DMS79 (cell line): Measurements from ENCODE around the gene MTG1.
"Not testable (repeated sequence)": the region's sequence is repeated elsewhere in the genome, so short reads cannot be mapped to it uniquely, and the experiment has no call there.

Experiments used
- DNase-seq: peaks from one replicate; lab custom pipeline; 2025; lab: John Stamatoyannopoulos, UW

MTG1 gene

DNA sequence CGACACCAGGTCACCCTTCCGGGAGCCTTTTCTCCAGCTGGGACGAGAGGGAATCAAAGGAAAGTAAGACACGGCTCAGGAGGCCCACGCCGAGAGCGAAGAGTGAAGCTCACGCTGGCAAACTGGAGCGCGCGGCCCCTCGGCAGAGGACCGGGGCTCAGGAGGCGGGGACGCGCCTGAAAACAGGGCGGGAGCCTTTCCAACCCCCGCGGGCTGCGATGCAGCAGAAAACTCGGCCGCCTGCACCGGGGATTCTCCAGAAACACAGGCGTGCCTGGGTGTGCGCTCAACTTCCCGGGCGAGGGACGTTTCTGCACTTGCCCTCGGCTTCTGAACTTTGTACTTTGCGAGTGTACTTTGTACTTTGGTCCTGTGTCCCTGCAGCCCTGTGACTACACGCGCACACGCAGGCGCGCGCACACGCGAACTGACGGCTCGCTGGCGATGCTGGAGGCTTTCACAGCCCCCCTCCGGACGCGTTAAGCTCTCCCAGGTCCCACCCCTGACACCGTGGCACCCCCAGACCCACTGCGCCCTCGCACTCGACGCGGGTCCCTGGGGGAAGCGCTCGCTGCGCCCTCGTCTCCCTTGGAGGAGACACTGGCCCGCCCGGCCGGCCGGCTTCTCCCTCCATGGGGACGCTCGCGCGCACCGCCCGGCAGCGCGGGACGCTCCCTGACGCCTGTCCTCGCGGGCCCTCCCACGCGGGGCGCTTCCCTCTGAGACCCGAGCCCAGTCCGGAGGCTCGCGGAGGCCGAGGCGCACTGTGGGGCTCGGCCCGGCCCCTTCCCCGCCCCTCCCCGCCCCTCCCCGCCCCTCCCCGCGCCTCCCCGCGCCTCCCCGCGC is 15.5 kb upstream of the MTG1 start:
- no peak for DNase-seq

DNA sequence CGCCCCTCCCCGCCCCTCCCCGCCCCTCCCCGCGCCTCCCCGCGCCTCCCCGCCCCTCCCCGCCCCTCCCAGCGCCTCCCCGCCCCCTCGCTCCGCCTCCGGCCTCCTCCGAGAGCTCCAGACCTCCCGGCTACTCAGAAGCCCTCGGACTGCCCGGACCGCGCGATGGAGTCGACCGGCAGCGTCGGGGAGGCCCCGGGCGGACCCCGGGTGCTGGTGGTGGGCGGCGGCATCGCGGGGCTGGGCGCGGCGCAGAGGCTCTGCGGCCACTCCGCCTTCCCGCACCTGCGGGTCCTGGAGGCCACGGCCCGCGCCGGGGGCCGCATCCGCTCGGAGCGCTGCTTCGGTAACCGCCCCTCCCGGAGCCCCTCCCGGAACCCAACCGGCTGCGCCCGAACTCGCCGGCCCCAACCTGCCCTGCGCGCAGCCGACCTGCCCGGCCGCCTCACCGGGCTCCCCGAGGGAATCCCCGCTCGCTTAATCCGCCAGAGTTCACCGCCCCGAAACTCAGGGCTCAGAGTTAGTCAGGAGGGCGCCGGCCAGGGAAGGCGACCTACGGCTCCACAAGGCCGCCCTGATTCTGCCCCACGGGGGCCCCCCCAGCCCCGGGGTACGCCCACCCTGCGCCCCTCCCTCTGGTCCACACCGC is 14.7 kb upstream of the MTG1 start, which contains the start of gene PAOX:
Gene PAOX, plus strand, starts transcription at position 111 of the 649 bp plus-strand sequence. Its CDS starts 55 bp downstream, at position 166.
- no peak for DNase-seq

DNA sequence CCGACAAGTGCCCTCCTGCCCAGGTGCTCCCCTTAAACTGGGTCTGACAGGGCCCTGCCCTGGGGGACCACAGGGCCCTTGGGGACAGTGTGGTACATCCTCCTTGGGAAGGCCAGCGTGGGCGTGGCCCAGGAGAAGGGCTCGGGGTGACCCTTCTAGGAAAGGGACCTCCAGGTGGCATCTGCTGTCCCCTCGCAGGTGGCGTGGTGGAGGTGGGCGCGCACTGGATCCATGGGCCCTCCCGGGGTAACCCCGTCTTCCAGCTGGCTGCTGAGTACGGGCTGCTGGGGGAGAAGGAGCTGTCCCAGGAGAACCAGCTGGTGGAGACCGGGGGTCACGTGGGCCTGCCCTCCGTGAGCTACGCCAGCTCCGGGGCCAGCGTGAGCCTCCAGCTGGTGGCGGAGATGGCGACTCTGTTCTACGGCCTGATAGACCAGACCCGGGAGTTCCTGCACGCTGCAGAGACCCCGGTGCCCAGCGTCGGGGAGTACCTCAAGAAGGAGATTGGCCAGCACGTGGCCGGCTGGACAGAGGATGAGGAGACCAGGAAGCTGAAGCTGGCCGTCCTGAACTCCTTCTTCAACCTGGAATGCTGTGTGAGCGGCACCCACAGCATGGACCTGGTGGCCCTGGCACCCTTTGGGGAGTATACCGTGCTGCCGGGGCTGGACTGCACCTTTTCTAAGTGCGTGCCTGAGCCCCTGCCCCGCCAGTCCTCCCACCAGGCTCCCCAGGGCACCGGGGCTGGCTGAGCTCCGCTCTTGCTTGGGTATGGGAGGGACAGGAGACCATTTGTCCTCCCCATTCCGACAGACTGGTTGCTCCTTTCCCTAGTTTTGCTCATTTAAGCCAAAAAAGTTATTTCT is 13.9 kb upstream of the MTG1 start:
- DNase-seq, result no peak

DNA sequence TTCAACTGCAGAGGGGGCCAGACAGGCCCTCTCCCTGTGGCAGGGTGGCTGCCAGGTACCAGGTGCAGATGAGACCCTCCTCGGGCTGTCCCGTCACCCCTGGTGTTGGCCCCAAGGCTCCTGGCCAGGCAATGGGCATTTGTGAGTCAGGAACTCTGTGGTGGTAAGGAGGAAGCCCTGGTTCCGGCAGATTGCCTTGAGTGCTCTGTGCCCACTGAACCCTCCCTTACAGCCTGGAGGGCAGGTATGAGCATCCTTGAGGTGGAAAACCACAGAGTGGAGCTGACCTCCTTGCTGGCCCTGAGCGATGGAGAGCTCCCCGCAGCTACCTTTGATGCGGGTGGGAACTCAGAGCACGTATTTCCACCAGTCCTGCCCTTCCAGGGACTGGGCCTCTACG is 12.9 kb upstream of the MTG1 start:
- no peak for DNase-seq

DNA sequence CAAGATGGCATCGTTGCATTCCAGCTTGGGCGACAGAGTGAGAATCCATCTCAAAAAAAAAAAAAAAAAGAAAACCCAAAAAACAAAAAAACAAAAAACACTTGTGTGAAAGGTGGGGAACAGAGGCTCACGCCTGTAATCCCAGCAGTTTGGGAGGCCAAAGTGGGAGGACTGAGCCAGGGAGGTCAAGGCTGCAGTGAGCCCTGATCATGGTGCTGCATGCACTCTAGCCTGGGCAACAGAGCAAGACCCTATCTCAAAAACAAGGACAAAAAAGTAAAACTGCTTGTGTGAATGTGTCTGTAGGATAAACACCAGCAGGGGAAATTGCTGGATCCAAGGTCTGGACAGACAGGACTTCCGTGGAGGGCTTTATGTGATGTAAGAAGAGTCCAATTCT is 10.4 kb upstream of the MTG1 start:
- no peak for DNase-seq

DNA sequence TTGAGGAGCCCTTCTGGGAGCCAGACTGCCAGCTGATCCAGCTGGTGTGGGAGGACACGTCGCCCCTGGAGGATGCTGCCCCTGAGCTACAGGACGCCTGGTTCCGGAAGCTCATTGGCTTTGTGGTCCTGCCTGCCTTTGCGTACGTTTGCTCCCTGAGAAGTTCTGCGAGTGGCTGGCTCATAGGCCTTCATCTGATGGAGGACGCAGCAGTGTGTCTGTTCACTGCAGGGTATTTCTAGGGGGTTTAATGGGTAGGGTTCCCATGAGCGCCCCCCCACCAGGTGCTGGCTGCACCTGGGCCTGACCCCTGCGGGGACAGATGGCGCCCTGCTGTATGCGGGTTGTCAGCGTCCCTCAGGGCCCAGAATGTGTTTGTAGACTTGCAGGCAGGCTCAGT is 9.9 kb upstream of the MTG1 start:
- no peak for DNase-seq

DNA sequence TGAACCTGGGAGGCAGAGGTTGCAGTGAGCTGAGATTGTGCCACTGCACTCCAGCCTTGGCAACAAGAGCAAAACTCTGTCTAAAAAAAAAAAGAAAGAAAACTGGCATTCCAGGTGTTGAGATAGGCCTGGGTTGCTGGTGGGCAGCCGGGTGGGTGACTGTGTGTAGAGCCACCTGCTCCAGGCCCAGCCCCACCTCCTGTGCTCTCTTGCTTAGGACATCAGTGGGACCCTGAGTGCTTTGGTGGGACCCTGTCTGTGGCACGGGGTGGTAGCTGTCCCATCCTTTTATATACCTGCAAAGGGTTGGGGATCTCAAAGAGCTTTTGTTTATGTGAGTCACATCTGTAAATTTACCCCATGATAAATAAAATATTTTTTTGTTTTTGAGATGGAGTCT is 8.7 kb upstream of the MTG1 start:
- DNase-seq, result no peak

DNA sequence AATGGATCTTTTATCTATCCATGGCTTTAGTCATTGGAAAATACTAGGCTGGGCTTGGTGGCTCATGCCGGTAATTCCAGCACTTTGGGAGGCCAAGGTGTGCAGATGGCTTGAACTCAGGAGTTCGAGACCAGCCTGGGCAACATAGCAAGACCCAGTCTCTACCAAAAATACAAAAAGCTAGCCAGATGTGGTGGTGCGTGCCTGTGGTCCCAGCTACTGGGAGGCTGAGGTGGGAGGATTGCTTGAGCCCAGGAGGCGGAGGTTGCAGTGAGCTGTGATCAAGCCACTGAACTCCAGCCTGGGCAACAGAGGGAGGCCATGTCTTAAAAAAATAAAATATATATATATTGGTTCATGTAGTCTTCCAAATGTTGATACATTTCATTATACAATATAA is 7.0 kb upstream of the MTG1 start:
- DNase-seq, result not testable (repeated sequence)

DNA sequence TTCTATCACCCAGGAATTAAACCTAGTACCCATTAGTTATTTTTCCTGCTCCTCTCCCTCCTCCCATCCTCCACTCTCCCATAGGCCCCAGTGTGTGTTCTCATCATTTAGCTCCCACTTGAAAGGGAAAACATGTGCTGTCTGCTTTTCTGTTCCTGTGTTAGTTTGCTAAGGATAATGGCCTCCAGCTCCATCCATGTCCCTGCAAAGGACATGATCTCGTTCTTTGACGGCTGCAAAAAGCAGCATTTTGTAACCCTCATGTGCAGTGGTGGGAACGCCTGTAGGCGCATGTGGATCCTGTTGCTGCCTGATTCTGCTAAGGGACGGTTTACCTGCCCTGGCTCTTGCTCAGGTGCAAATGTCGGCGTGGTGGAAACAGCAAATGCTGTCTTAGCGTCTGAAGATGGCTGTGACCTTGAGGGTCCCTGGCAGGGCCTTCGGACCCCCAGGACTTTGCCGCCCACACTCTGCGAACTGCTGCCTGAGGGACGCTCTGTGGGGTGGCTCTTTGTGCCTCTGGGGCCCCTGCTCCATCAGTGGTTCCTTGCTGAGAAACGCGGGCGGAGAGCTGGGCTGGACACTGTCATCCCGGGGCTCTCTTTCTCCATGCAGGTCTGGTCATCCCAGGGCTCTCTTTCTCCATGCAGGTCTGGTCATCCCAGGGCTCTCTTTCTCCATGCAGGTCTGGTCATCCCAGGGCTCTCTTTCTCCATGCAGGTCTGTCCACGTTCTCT is 5.6 kb upstream of the MTG1 start:
- DNase-seq, result no peak

DNA sequence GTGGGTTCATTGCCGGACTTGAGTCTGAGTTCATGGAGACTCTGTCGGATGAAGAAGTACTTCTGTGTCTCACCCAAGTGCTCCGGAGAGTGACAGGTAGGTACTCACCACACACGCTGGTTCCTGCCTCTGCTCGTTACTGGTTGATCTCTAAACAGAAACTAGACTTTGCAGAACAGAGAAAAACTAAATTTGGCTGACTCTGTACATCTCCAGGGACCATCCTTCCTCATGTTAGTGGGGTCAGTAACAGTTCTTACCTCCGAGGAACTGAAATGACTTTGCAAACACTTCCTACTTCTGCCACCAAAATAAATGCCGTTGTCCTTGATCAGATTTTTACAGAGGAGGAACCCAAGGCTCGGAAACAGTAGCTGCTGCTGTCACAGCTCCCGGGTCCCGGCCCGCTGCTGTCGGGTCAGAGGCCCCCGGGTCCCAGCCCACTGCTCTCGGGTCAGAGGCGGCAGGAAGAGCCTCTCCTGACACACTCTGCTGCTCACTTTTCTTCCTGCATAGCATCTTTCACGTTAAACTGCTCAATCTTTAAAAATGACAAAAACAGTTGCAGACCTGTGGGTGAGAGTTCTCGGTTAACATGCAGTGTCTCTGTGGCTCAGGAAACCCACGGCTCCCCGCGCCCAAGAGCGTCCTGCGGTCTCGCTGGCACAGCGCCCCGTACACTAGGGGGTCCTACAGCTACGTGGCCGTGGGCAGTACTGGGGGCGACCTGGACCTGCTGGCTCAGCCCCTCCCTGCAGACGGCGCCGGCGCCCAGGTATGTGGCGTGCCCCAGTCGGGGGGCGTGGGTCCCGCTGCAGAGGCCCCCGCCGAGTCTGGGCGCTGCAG is 4.8 kb upstream of the MTG1 start:
- DNase-seq, result no peak

DNA sequence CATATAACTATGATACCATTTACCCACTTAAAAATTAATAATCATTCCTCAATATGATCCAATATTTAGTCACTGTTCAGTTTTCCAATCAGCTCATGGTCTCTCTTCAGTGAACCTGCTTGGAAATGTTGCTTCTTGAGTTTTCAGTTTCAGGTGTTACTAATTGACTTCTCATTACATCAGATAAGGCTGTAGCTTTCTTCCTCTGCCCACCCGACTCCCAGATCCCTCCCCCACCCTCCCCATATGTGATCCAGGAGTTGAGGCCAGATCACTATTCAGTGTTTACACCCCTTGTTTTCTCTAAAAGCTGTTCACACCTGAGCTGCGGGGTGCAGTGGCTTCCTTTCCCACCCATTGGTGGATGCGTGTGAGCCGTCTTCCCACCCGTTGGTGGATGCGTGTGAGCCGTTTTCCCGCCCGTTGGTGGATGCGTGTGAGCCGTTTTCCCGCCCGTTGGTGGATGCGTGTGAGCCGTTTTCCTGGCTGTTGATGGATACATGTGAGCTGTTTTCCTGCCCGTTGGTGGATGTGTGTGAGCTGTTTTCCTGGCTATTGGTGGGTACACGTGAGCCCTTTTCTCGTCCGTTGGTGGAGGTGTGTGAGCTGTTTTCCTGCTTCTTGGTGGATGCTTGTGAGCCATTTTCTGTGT is 3.2 kb upstream of the MTG1 start:
- DNase-seq, result no peak

DNA sequence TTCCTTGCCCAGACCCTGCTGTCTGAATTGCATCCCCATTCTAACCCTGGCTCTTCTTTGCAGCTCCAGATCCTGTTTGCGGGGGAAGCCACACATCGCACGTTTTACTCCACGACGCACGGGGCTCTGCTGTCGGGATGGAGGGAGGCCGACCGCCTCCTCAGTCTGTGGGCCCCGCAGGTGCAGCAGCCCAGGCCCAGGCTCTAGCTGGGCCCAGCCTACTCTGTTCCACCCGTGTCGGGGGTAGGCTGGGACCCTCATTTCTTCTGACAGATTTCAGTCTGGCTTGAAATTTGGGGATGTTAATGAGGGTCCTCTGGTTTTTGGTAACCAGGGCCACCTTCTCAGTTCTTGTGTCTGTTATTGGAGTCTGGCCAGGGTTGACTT is 2.7 kb upstream of the MTG1 start:
- DNase-seq, result no peak

DNA sequence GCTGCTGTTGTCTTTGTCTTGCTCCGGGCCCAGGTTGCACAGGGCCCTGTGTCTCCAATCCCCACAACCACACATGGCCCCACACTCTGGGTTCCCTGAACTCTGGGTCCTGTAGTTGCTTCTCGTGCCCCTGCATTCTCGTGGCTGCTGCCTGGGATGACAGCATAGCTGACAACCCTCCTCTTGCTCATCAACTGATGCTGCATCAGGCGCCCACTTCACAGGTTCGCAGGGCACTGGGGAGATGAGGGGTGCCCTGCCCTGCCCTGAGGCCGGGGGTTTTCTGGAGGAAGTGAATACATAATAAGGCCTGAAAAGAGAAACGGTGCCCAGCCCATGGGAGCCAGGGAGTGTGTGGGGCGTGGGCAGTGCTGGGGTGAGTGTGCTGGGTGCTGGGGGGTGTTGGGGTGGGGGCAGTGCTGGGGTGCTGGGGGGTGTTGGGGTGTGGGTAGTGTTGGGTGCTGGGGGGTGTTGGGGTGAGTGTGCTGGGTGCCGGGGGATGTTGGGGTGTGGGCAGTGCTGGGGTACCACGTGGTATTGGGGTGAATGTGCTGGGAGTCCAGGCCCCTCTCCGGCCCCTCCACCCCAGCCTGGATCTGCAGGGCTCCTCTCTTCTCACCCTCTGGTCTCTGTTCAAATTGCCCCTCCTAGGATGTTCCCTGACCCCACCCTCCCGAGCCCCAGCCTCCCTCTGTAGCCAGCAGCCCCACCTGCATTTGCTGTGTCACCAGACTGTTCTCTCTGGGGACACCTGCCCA is 2.0 kb upstream of the MTG1 start:
- no peak for DNase-seq

DNA sequence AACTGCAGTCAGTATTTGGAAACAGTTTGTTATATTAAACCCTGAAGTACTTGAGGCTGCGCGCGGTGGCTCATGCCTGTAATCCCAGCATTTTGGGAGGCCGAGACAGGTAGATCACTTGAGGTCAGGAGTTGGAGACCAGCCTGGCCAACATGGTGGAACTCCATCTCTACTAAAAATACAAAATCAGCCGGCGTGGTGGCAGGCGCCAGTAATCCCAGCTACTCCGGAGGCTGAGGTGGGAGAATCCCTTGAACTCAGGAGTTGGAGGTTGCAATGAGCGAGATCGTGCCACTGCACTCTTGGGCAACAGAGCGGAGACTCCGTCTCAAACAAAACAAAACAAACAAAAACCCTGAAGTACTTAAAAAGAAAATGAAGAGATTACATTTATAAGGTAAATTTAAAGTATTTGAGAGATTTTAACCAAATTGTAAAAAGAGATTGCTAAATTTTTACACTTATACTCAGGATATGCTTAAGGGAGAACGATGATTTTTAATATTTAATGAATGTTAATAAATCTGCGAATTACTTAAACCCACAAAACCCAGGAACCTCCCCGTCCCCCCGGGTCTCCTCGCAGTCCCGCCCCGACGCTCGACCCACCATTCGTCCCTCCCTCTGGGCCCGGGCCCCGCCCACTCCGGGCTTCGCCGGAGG is 425 bp upstream of the MTG1 start:
- DNase-seq, result no peak

DNA sequence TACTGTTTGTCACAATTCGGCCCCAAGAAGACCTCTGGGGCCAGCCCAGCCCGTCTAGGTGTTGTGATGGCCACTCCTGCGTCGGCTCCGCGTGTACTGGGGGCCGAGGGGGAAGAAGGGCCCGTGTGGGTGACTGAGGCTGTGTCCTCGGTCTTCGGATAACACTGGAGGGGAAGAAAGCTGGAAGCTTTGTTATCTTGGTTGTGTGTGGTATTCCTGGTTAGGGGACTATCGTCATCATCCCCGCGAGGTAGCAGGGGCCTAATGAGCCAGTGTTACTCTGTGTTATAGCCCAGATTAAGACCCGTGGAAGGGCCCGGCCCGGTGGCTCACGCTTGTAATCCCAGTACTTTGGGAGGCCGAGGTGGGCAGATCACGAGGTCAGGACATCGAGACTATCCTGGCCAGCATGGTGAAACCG is 854 bp downstream of the MTG1 start:
- DNase-seq, result no peak

DNA sequence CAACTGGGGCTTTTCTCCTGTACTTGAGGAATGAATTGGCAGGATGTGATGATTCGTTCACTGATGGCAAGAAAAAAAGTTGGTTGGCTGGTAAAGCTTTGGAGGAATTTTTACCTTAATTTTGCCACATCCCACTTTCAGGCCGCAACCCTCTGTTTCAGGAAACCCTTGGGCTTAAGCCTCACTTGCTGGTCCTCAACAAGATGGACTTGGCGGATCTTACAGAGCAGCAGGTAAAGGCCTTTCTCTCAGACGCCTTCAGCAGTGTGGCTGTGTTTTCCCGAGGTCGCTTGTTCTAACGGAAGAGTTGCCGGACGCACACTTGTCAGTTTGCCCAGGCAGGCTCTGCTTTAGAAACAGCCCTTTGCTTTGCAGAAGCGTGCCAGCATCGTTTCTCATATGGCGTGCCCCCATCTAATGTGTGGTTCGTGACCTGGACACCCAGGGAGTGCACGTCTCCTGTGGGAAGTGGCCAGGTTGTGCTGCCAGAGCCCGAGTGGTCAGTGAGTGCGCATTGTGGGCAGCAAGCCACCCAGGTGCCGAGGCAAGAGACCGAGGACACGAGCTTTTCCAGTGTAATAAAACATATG is 2.2 kb downstream of the MTG1 start:
- DNase-seq, result no peak

DNA sequence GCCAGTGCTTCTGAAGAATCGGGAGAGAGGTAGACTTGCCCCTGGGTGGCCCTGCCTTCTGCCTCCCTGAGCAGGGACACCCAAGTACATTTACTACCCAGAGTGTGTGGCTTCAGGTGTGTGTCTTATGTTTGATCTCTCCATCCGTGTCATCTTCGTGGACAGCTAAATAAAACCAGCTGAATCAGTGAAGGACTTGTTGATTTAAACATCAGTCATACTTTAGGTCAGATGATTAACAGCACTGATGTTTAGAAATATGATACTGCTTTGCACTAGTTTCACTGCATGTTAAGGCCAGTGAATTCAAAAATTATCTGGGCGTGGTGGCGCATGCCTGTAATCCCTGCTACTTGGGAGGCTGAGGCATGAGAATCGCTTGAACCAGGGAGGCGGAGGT is 4.0 kb downstream of the MTG1 start:
- DNase-seq, result no peak

DNA sequence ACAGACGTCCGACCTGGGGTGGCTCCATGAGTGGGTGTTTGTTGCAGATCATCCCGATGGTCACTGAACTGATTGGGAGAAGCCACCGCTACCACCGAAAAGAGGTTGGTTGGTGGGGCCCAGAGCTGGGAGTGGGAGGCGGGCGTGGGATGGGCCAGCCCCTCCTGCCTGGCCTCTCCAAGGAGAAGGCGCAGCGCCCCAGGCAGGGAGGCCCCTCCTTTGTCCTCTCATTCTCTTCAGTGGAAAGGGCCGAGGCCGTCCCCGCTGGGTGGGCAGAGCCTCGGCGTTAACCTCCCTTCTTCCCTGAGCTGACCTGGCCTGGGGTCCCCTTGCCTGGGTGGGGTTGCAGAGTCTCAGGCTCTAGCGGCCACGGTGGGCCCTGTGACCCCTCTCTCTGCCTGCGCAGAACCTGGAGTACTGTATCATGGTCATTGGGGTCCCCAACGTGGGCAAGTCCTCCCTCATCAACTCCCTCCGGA is 5.2 kb downstream of the MTG1 start:
- DNase-seq, result no peak
